ENCODE results near the gene FKBP15. TPM values are rescaled to one million over a fixed set of nuclear protein-coding genes. Genes with fewer than 3 reads are reported as not detected.
A peak's percentile ranks its signal among the peaks of the same experiment; 100 is the strongest.

Gene FKBP15
- total RNA-seq, 1 donor from 2014 or later = 26.4 TPM

DNA sequence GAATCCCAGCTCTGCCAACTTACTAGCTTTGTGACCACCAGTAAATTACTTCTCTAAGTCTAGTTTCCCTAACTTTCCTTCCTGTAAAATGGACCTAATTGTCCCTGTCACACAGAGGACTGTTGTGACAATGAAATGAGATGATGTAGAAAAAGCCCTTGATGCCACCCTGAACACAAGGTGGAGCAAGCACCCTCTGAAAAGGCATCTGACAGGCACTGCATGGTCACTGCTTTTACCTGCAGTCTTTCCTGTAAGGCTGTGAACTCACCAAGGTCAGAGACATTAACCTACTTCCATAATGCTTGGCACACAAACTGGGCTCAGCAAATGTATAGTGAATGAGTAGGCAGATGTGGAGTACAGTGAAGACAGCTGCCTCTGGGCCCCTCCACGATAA is 64.2 kb downstream of the FKBP15 start:
- no peak for DNase-seq (ENCODE audit: low read depth)
- no peak overlapping the region for H3K27ac Mint-ChIP-seq (ENCODE audit: unreplicated experiment)
- Histone ChIP-seq H4K20me1 (ENCODE audit: insufficient read depth, low read length) (peaks cover 11% of the 10 kb centered on the region), H3K4me2 (ENCODE audit: low read length) (no peak overlapping the region), H3K9ac (ENCODE audit: low read length) (no peak overlapping the region), H3K36me3 (ENCODE audit: insufficient read depth, low read length) (peaks cover 4% of the 10 kb centered on the region), H2AFZ (ENCODE audit: low read depth, low read length) (no peak overlapping the region), H3K4me3 (ENCODE audit: insufficient read depth, low read depth, low read length) (no peak overlapping the region), H3K4me1 (ENCODE audit: insufficient read depth, low read length) (peaks cover 15% of the 10 kb centered on the region), H3K79me2 (ENCODE audit: insufficient read depth, low read length) (no peaks in the 10 kb centered on the region), H3K27ac (ENCODE audit: low read depth, low read length) (no peak overlapping the region), H3K27me3 (ENCODE audit: insufficient read depth, low read length) (no peaks in the 10 kb centered on the region), H3K9me3 (ENCODE audit: insufficient read depth, low read depth, low read length) (no peaks in the 10 kb centered on the region)
- H3K4me3 Mint-ChIP-seq (ENCODE audit: unreplicated experiment) = no peak overlapping the region
- H3K36me3 Mint-ChIP-seq (ENCODE audit: low read depth, unreplicated experiment) = peaks cover 19% of the 10 kb centered on the region
- no peaks in the 10 kb centered on the region for H3K27me3 Mint-ChIP-seq (ENCODE audit: low read depth, unreplicated experiment)
- H3K9me3 Mint-ChIP-seq (ENCODE audit: unreplicated experiment) = no peaks in the 10 kb centered on the region
- no peak for FAIRE-seq
- TF ChIP-seq EZH2 (IDR thresholded peaks at IDR 0.05; ENCODE audit: insufficient read depth, low read length) (no peak), CTCF (IDR thresholded peaks at IDR 0.05; ENCODE audit: insufficient read depth, low read depth, low read length) (no peak)
- H3K4me1 Mint-ChIP-seq (ENCODE audit: low read depth, unreplicated experiment) = peaks cover 22% of the 10 kb centered on the region

GRCh38 chr9:113155911-113156588 is 65.0 kb downstream of the FKBP15 start:
- Mint-ChIP-seq H3K4me3 (ENCODE audit: unreplicated experiment) (no peak overlapping the region), H3K27ac (ENCODE audit: unreplicated experiment) (no peak overlapping the region), H3K4me1 (ENCODE audit: low read depth, unreplicated experiment) (peaks cover 24% of the 10 kb centered on the region), H3K36me3 (ENCODE audit: low read depth, unreplicated experiment) (peaks cover 14% of the 10 kb centered on the region), H3K27me3 (ENCODE audit: low read depth, unreplicated experiment) (no peaks in the 10 kb centered on the region), H3K9me3 (ENCODE audit: unreplicated experiment) (peaks cover 2% of the 10 kb centered on the region)
- H3K9me3 ChIP-seq (ENCODE audit: insufficient read depth, low read depth, low read length) = no peaks in the 10 kb centered on the region
- no peaks in the 10 kb centered on the region for H3K79me2 ChIP-seq (ENCODE audit: insufficient read depth, low read length)
- H2AFZ ChIP-seq (ENCODE audit: low read depth, low read length) = no peak overlapping the region
- no peak overlapping the region for H3K4me3 ChIP-seq (ENCODE audit: insufficient read depth, low read depth, low read length)
- TF ChIP-seq CTCF (IDR thresholded peaks at IDR 0.05; ENCODE audit: insufficient read depth, low read depth, low read length) (no peak), EZH2 (IDR thresholded peaks at IDR 0.05; ENCODE audit: insufficient read depth, low read length) (no peak)
- no peak overlapping the region for H3K27ac ChIP-seq (ENCODE audit: low read depth, low read length)
- H3K4me2 ChIP-seq (ENCODE audit: low read length) = no peak overlapping the region
- no peaks in the 10 kb centered on the region for H3K27me3 ChIP-seq (ENCODE audit: insufficient read depth, low read length)
- FAIRE-seq (no peak), DNase-seq (ENCODE audit: low read depth) (no peak)
- H4K20me1 ChIP-seq (ENCODE audit: insufficient read depth, low read length) = peaks cover 11% of the 10 kb centered on the region
- peaks cover 4% of the 10 kb centered on the region for H3K36me3 ChIP-seq (ENCODE audit: insufficient read depth, low read length)
- H3K4me1 ChIP-seq (ENCODE audit: insufficient read depth, low read length) = peaks cover 15% of the 10 kb centered on the region
- H3K9ac ChIP-seq (ENCODE audit: low read length) = no peak overlapping the region

GRCh38 chr9:113154946-113155345 is 66.1 kb downstream of the FKBP15 start:
- Mint-ChIP-seq H3K4me1 (ENCODE audit: low read depth, unreplicated experiment) (peaks cover 19% of the 10 kb centered on the region), H3K4me3 (ENCODE audit: unreplicated experiment) (no peak overlapping the region), H3K9me3 (ENCODE audit: unreplicated experiment) (peaks cover 2% of the 10 kb centered on the region), H3K27ac (ENCODE audit: unreplicated experiment) (no peak overlapping the region), H3K27me3 (ENCODE audit: low read depth, unreplicated experiment) (no peaks in the 10 kb centered on the region), H3K36me3 (ENCODE audit: low read depth, unreplicated experiment) (peaks cover 10% of the 10 kb centered on the region)
- Histone ChIP-seq H3K27me3 (ENCODE audit: insufficient read depth, low read length) (no peaks in the 10 kb centered on the region), H3K27ac (ENCODE audit: low read depth, low read length) (no peak overlapping the region), H3K79me2 (ENCODE audit: insufficient read depth, low read length) (no peaks in the 10 kb centered on the region), H3K9me3 (ENCODE audit: insufficient read depth, low read depth, low read length) (no peaks in the 10 kb centered on the region), H4K20me1 (ENCODE audit: insufficient read depth, low read length) (peaks cover 11% of the 10 kb centered on the region), H3K4me3 (ENCODE audit: insufficient read depth, low read depth, low read length) (no peak overlapping the region), H3K4me1 (ENCODE audit: insufficient read depth, low read length) (peaks cover 11% of the 10 kb centered on the region), H2AFZ (ENCODE audit: low read depth, low read length) (no peak overlapping the region), H3K36me3 (ENCODE audit: insufficient read depth, low read length) (peaks cover 4% of the 10 kb centered on the region), H3K9ac (ENCODE audit: low read length) (no peak overlapping the region), H3K4me2 (ENCODE audit: low read length) (peak overlapping the region; percentile 40)
- no peak for FAIRE-seq
- DNase-seq (ENCODE audit: low read depth) = no peak
- no peak for TF ChIP-seq EZH2 (IDR thresholded peaks at IDR 0.05; ENCODE audit: insufficient read depth, low read length)
- TF ChIP-seq CTCF (IDR thresholded peaks at IDR 0.05; ENCODE audit: insufficient read depth, low read depth, low read length) = no peak

Measured in astrocyte (in vitro differentiated cells and primary cell).